ENCODE data around the gene LOXL1.

Gene LOXL1

DNA sequence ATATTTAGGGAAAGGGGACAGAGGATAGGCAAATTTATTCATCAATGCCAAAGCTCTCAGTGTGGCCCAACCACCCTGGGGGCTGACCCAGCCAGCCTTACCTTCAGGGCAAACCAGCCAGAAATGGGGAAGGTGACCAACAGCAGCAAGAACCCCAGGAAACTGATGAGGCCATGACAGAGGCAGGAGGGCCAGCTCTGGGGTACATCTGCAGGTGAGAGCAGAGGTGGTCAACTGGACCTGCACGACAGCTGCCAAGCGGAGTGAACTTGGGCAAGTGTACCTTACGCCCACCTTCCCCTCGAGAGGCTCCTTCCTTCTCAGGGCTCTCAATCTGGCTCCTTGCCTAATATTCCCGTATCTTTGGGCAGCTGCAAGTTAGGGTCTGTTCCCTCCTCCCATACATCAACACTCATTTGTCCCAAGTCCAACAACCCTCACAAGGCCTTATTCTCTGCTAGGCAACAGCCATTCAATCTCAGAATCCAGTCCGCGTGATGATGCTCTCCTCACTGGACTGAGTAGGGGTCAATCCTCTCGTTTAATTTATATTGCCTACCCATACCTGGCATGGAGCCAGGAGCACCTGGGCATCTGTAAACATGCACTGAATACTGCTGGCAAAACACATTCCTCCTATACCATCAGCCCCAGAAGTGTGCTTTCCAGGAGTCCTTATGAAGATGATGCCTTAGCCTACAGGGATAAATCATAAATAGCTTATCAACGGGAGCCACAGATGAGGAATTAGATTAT is 64.2 kb downstream of the LOXL1 start:
- no peak overlapping the region for H3K4me3 ChIP-seq (ENCODE audit: low read depth, low read length)
- peaks cover 16% of the 10 kb centered on the region for H3K27me3 ChIP-seq (ENCODE audit: control insufficient read depth, insufficient read depth, low read length)
- H3K36me3 ChIP-seq (ENCODE audit: control insufficient read depth, insufficient read depth, low read length) = no peaks in the 10 kb centered on the region
- no peak overlapping the region for H3K9ac ChIP-seq (ENCODE audit: low read depth, low read length)
- H3K9me3 ChIP-seq (ENCODE audit: control insufficient read depth, insufficient read depth, low read length) = no peaks in the 10 kb centered on the region
- H3K4me1 ChIP-seq (ENCODE audit: control insufficient read depth, insufficient read depth, low read length) = peaks cover 3% of the 10 kb centered on the region

DNA sequence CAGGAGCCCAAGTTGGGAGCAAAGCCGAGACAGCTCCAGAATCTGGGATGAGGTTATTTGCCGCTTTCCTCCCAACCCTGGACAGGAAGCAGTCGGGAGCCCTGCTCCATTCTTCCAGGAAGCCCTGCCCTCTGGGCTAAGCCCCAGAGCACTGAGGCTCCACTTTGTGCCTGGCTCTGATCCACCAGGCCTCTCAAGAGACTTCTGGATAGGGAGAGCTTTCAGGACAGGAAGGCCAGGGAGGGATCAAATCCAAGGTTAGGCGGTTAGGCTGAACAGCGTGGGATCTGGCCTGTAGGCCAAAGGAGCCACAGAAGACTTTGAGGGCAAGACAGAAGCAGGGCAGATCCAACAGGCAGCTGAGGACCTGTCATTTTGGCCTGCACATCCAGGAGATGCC is 65.0 kb downstream of the LOXL1 start:
- no peaks in the 10 kb centered on the region for H3K36me3 ChIP-seq (ENCODE audit: control insufficient read depth, insufficient read depth, low read length)
- H3K9me3 ChIP-seq (ENCODE audit: control insufficient read depth, insufficient read depth, low read length) = no peaks in the 10 kb centered on the region
- H3K4me1 ChIP-seq (ENCODE audit: control insufficient read depth, insufficient read depth, low read length) = peaks cover 3% of the 10 kb centered on the region
- no peak overlapping the region for H3K9ac ChIP-seq (ENCODE audit: low read depth, low read length)
- H3K27me3 ChIP-seq (ENCODE audit: control insufficient read depth, insufficient read depth, low read length) = peaks cover 16% of the 10 kb centered on the region
- peak overlapping the region; percentile 61 for H3K4me3 ChIP-seq (ENCODE audit: low read depth, low read length)

DNA sequence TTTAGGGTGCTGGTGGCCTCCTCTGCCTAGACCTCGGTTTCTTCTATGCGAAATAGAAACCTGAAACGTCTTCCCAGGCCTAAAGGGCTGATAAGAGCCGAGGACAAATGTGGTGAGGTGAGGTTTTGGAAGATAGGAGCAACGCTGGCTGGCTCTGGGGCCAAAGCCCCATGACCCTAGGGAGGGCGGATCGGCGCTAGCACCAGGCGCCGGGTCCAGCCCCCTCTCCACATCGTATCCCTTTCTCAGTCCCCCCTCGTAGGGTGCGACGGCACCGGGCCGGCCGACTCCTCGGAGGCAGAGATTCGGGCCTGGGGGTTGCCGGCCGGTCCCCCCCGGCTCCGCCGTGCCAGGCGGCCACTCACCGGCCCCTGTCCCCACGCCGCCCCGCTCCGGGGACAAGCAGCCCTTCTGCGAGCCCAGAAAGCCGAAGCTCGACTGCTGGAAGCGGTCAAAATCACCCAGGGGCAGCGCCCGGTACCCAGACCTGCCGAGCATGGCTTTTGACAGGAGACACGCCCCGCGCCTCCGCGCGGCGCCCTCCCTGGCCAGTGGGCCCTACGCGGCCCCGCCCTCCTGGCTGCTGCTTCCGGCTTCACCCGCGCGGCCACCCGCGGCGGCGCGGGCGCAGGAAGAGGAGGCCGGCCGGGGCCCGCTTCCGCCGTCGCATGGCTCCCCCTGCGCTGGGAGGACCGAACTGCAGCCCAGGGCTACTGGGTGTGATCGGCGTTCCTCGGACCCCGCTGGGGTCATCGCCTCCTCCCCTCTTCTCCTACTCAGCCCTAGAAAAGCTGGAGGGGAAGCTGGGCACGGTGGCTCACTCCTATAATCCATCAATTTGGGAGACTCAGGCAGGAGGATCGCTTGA is 65.7 kb downstream of the LOXL1 start, which contains the start of gene STOML1:
TSS of gene STOML1 (minus strand) at position 570 of the 868 bp plus-strand sequence. CDS start at position 498, 72 bp downstream.
- Histone ChIP-seq H3K27me3 (ENCODE audit: control insufficient read depth, insufficient read depth, low read length) (peaks cover 16% of the 10 kb centered on the region), H3K4me1 (ENCODE audit: control insufficient read depth, insufficient read depth, low read length) (peaks cover 3% of the 10 kb centered on the region), H3K9ac (ENCODE audit: low read depth, low read length) (no peak within 1 kb of the TSS), H3K36me3 (ENCODE audit: control insufficient read depth, insufficient read depth, low read length) (no peaks in the 10 kb centered on the region), H3K9me3 (ENCODE audit: control insufficient read depth, insufficient read depth, low read length) (no peaks in the 10 kb centered on the region), H3K4me3 (ENCODE audit: low read depth, low read length) (peak within 1 kb of the TSS; percentile 61)

DNA sequence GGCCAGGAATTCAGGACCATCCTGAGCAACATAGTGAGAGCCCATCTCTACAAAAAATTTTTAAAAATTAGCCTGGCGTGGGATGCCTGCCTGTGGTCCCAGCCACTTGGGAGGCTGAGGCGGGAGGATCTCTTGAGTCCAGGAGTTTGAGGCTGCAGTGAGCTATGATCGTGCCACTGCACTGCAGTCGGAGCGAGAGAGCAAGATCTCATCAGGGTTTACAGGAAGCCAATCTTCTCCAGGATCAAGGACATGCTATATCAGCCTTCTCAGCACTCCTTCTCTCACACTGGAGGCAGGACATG is 66.3 kb downstream of the LOXL1 start:
- Histone ChIP-seq H3K36me3 (ENCODE audit: control insufficient read depth, insufficient read depth, low read length) (no peaks in the 10 kb centered on the region), H3K27me3 (ENCODE audit: control insufficient read depth, insufficient read depth, low read length) (peaks cover 16% of the 10 kb centered on the region), H3K9me3 (ENCODE audit: control insufficient read depth, insufficient read depth, low read length) (no peaks in the 10 kb centered on the region), H3K4me3 (ENCODE audit: low read depth, low read length) (no peak overlapping the region), H3K9ac (ENCODE audit: low read depth, low read length) (no peak overlapping the region), H3K4me1 (ENCODE audit: control insufficient read depth, insufficient read depth, low read length) (peaks cover 3% of the 10 kb centered on the region)

DNA sequence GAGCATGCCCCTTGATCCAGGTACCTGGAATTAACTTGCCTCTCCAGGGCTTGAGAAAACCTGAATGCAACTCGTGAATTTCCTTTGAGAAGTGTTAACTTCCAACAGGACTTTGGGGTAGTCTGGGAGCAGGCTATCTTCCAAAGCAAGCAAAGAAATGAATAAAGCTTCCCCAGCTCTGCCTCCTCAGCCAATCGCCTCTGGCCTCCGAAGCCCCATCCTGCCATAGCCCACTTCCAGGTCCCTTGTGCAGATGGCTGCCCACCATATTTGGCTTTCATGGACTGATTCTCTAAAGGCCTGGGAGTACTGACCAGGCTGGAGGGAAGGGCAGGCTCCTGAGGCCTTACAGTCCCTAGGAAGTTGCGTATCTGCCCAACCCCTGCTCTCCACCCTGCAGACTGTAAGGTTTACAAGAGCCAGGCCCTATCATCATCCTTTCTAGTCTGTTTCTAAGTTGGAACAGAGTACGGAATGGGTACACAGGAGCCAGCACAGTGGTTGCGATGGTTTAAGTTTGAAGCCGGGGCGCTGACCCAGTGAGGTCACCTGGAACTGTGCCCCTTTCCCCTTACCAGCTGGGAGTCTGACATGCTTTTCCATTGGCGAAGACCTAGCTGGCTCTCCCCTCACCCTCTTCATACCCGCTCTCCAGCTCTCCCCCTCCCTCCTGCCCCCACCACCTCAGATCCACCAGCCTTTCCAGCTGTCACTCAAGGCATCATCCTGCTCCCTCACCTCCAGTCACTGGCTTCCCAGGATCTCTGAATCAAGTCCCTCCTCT is 67.1 kb downstream of the LOXL1 start:
- H3K27me3 ChIP-seq (ENCODE audit: control insufficient read depth, insufficient read depth, low read length) = peaks cover 16% of the 10 kb centered on the region
- no peaks in the 10 kb centered on the region for H3K9me3 ChIP-seq (ENCODE audit: control insufficient read depth, insufficient read depth, low read length)
- peaks cover 3% of the 10 kb centered on the region for H3K4me1 ChIP-seq (ENCODE audit: control insufficient read depth, insufficient read depth, low read length)
- H3K9ac ChIP-seq (ENCODE audit: low read depth, low read length) = no peak overlapping the region
- H3K36me3 ChIP-seq (ENCODE audit: control insufficient read depth, insufficient read depth, low read length) = peaks cover 1% of the 10 kb centered on the region
- H3K4me3 ChIP-seq (ENCODE audit: low read depth, low read length) = no peak overlapping the region

DNA sequence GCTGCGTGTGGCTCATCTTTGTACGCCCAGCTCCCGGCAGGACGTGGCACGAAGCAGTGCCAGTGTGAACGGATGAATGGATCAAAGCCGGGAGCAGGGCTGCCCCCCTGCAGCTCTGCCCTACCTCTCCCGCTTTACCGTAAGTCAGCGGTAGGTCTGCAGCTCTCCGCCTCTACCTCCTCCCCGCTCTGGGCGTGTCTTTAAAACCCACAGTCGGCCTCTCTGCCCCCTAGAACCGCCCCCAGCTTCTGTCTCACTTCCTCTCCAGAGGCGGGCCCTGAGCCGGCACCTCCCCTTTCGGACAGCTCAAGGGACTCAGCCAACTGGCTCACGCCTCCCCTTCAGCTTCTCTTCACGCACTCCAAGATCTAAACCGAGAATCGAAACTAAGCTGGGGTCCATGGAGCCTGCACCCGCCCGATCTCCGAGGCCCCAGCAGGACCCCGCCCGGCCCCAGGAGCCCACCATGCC is 68.2 kb downstream of the LOXL1 start, which contains the start of gene PML:
TSS of gene PML (plus strand) at position 304 of the 471 bp plus-strand sequence. CDS start at position 401, 97 bp downstream.
- peaks cover 3% of the 10 kb centered on the region for H3K36me3 ChIP-seq (ENCODE audit: control insufficient read depth, insufficient read depth, low read length)
- no peaks in the 10 kb centered on the region for H3K9me3 ChIP-seq (ENCODE audit: control insufficient read depth, insufficient read depth, low read length)
- peak within 1 kb of the TSS; percentile 66 for H3K9ac ChIP-seq (ENCODE audit: low read depth, low read length)
- peaks cover 16% of the 10 kb centered on the region for H3K27me3 ChIP-seq (ENCODE audit: control insufficient read depth, insufficient read depth, low read length)
- peak within 1 kb of the TSS; percentile 63 for H3K4me3 ChIP-seq (ENCODE audit: low read depth, low read length)
- H3K4me1 ChIP-seq (ENCODE audit: control insufficient read depth, insufficient read depth, low read length) = peaks cover 3% of the 10 kb centered on the region

DNA sequence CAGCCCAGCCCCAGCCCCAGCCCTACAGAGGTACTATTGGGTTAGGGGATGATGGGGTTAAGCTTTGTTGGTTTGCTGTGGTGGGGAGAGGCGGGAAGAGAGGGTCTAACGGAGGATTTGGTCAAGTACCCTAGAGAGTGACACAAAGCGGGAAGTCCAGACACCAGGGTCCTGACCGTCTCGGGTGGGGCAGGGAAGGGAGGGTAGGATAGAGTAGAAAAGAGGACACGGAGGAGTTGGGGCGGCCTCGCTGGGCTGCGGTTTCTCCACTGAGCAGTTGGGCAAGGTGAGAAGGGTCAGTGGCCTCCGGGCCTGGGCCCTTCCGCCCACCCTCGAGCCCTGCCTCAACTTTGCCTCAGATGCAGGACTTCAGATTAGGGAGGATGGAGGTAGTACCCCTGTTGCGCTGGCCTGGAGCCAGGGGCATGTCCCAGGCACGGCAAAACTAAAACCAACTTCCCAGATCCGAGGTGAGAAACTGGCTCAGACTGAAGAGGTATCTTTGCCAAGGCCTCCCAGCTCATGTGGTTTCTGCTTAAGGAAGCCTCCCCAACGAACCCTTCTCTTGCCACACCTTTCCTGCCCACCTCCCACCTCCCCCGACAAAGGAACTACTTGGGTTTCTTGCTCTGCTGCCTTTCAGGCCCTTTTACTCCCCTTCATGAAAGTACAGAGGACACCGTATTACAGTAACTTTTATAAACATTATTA is 68.8 kb downstream of the LOXL1 start:
- Histone ChIP-seq H3K27me3 (ENCODE audit: control insufficient read depth, insufficient read depth, low read length) (peaks cover 16% of the 10 kb centered on the region), H3K4me3 (ENCODE audit: low read depth, low read length) (peak overlapping the region; percentile 63), H3K36me3 (ENCODE audit: control insufficient read depth, insufficient read depth, low read length) (peaks cover 3% of the 10 kb centered on the region), H3K4me1 (ENCODE audit: control insufficient read depth, insufficient read depth, low read length) (peaks cover 3% of the 10 kb centered on the region), H3K9ac (ENCODE audit: low read depth, low read length) (peak overlapping the region; percentile 66), H3K9me3 (ENCODE audit: control insufficient read depth, insufficient read depth, low read length) (no peaks in the 10 kb centered on the region)

DNA sequence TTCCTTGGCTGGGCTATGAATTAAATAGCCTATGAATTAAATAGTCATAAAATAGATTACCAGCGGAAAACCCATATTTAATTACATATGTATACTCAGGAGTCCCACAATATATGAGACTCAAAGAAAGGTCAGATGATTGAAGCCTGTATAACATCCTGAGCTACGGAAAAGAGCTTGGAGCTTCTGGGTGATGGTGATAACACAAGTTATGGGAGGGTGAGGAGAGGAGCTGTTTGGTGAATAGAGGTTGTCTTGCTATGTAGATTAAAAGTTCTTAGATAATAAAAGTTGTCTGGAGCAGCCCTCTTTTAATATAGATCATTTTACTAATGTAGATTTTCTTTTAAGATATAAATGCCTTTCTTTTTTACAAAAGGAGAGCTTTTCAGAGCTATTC is 70.0 kb downstream of the LOXL1 start:
- H3K4me3 ChIP-seq (ENCODE audit: low read depth, low read length) = no peak overlapping the region

DNA sequence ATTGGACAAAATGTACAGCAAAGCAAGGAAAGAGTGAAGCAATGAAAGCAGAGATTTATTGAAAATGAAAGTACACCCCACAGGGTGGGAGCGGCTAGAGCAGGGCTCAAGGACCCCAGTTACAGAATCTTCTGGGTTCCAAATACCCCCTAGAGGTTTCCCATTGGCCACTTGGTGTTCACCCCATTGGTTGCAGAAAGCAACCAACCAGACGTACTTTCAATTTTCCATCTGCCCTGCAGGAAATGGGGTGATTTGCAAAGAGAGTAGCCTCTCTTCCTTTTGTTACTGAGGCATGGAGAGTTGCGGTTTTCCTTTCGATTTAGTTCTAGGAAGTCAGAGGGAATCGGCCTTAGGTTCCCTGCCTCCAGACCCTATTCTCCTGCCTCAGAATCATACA is 70.7 kb downstream of the LOXL1 start:
- H3K4me1 ChIP-seq (ENCODE audit: control insufficient read depth, insufficient read depth, low read length) = no peaks in the 10 kb centered on the region
- H3K27me3 ChIP-seq (ENCODE audit: control insufficient read depth, insufficient read depth, low read length) = peaks cover 16% of the 10 kb centered on the region
- H3K9ac ChIP-seq (ENCODE audit: low read depth, low read length) = no peak overlapping the region
- H3K36me3 ChIP-seq (ENCODE audit: control insufficient read depth, insufficient read depth, low read length) = peaks cover 3% of the 10 kb centered on the region
- no peak overlapping the region for H3K4me3 ChIP-seq (ENCODE audit: low read depth, low read length)
- no peaks in the 10 kb centered on the region for H3K9me3 ChIP-seq (ENCODE audit: control insufficient read depth, insufficient read depth, low read length)

More for the DNA sequence above, 70.0 kb downstream of the LOXL1 start:
- peaks cover 16% of the 10 kb centered on the region for H3K27me3 ChIP-seq (ENCODE audit: control insufficient read depth, insufficient read depth, low read length)
- no peaks in the 10 kb centered on the region for H3K9me3 ChIP-seq (ENCODE audit: control insufficient read depth, insufficient read depth, low read length)
- H3K36me3 ChIP-seq (ENCODE audit: control insufficient read depth, insufficient read depth, low read length) = peaks cover 3% of the 10 kb centered on the region
- H3K4me1 ChIP-seq (ENCODE audit: control insufficient read depth, insufficient read depth, low read length) = peaks cover 2% of the 10 kb centered on the region
- H3K9ac ChIP-seq (ENCODE audit: low read depth, low read length) = no peak overlapping the region

DNA sequence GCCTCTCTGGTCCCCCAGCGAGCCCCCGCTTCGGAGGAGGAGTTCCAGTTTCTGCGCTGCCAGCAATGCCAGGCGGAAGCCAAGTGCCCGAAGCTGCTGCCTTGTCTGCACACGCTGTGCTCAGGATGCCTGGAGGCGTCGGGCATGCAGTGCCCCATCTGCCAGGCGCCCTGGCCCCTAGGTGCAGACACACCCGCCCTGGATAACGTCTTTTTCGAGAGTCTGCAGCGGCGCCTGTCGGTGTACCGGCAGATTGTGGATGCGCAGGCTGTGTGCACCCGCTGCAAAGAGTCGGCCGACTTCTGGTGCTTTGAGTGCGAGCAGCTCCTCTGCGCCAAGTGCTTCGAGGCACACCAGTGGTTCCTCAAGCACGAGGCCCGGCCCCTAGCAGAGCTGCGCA is 71.7 kb downstream of the LOXL1 start:
- H3K27me3 ChIP-seq (ENCODE audit: control insufficient read depth, insufficient read depth, low read length) = peaks cover 11% of the 10 kb centered on the region
- H3K4me1 ChIP-seq (ENCODE audit: control insufficient read depth, insufficient read depth, low read length) = no peaks in the 10 kb centered on the region

More for the DNA sequence above, 71.7 kb downstream of the LOXL1 start:
- peaks cover 3% of the 10 kb centered on the region for H3K36me3 ChIP-seq (ENCODE audit: control insufficient read depth, insufficient read depth, low read length)
- H3K9me3 ChIP-seq (ENCODE audit: control insufficient read depth, insufficient read depth, low read length) = no peaks in the 10 kb centered on the region
- H3K4me3 ChIP-seq (ENCODE audit: low read depth, low read length) = no peak overlapping the region
- no peak overlapping the region for H3K9ac ChIP-seq (ENCODE audit: low read depth, low read length)
